Measurements from ENCODE around the gene PDE6G.
A peak's percentile ranks its signal among the peaks of the same experiment; 100 is the strongest.
"Not testable (repeated sequence)": the region's sequence is repeated elsewhere in the genome, so short reads cannot be mapped to it uniquely, and the experiment has no call there.

Gene PDE6G

DNA sequence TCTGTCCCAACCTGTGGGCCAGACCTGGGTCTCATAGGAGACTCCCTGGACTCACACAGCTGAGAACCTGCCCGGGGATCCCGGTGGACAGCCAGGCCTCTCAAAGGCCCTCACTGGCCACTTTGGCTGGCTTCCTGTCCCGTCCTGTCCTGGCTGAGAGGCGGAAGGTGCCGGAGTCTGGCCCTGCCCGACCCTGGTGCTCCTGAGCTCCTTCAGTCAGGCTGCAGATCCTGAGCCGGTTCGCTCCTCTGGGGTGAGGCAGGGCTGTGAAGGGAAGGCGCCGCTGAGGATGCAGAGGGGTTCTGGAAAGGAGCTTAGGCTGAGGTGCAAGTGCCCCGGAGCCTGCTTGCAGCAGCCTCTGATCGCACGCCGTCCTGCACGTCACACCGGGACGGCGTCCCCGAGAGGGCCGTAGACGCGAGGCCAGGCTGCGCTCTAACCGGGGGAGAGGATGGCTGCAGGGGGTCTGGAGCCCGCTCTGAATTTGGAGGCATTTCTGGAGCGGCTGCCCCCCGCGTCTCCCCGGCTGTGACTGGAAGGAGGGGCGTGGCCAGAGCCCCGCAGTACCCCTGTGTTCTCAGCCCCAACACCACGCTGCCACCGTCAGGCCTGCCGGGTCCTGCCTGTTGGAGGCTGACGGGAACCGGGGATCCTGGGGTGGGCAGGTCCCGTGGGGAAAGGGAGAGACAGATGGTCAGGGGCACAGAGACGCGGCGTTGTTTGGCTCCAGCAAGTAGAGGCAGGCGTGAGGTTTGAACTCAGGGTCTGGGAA lies 31.6 kb upstream of the PDE6G start:
- no peak for DNase-seq (ENCODE audit: low read depth)

GRCh38 chr17:81686614-81687013 lies 30.3 kb upstream of the PDE6G start:
- no peak for DNase-seq (ENCODE audit: low read depth)

GRCh38 chr17:81685108-81685507 lies 28.8 kb upstream of the PDE6G start:
- DNase-seq (ENCODE audit: low read depth): no peak

GRCh38 chr17:81684442-81684911 lies 28.1 kb upstream of the PDE6G start:
- no peak for DNase-seq (ENCODE audit: low read depth)

DNA sequence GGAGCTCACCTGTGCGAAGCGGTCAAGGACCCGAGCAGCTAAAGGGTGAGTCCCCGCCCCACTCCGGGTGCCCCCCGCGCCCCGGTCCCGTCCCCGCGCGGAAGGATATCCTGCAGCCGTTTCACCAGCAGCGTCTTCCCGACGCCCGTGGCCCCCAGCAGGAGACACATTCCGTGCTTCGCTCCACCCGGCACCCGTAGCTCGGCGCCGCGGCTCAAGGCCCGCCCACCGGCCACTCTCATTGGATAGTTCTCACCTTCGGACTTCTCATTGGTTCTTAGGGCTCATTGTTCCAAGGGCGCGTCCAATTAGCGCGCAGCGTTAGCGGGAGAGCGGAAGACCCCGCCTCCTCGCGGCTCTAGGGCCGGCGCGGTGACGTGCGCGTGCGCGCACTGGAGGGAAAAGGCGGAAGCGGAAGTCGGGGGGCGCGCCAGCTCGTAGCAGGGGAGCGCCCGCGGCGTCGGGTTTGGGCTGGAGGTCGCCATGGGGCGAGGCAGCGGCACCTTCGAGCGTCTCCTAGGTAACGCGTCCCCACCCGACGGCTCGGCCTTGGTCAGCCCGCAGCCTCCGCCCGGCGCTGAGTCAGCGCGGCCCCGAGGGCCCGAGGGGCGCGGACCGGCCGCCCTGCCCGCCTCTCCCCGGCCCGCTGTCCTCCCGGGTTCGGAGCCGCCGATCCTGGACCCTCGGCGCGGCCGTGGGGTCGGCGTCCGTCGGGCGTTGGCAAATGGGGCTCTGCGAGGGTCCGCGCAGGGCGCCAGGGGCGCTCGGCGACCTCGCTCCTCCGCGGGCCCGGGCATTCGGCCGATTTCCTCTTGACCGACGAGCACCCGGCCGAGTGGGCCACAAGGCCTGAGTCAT lies 27.5 kb upstream of the PDE6G start, which contains the start of the genes ARL16 and HGS:
TSS of gene ARL16 (minus strand) at position 214 of the 858 bp plus-strand sequence. CDS start at position 170, 44 bp downstream.
TSS of gene HGS (plus strand) at position 428 of the 858 bp plus-strand sequence. CDS start at position 484, 56 bp downstream.
- DNase-seq (ENCODE audit: low read depth): peak; percentile 94

- DNase-seq (ENCODE audit: low read depth): no peak
Observed at GRCh38 chr17:81683208-81683583, 26.9 kb upstream of the PDE6G start.

GRCh38 chr17:81682565-81683207 lies 26.3 kb upstream of the PDE6G start:
- no peak for DNase-seq (ENCODE audit: low read depth)

GRCh38 chr17:81681672-81682071 lies 25.3 kb upstream of the PDE6G start:
- DNase-seq (ENCODE audit: low read depth): no peak

GRCh38 chr17:81680150-81680549 lies 23.8 kb upstream of the PDE6G start:
- DNase-seq (ENCODE audit: low read depth): no peak

DNA sequence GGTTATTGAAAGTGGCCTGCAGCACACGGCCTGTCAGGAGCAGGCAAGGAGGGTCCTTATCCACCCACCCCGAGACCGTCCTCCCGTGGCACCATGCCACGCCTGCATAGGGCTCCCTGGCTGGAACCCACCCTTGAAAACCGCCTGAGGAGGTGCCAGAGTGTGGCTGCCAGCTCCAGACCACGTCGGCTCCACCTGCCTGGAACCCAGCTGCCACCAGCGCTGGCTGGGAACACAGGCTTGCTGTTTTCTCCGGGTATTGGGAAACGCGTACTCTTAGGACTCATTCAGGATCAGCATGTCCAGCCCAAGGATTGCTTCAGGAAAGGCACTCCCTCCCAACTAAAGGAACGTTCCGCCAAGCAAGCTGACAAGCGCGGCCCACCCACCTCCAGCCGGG lies 20.6 kb upstream of the PDE6G start:
- no peak for DNase-seq (ENCODE audit: low read depth)

- DNase-seq (ENCODE audit: low read depth): not testable (repeated sequence)
Observed at GRCh38 chr17:81675515-81676221, 19.3 kb upstream of the PDE6G start.

GRCh38 chr17:81673561-81674258 lies 17.4 kb upstream of the PDE6G start:
- DNase-seq (ENCODE audit: low read depth): no peak

GRCh38 chr17:81672954-81673353 lies 16.6 kb upstream of the PDE6G start:
- DNase-seq (ENCODE audit: low read depth): no peak

GRCh38 chr17:81672504-81672903 lies 16.2 kb upstream of the PDE6G start:
- DNase-seq (ENCODE audit: low read depth): no peak

GRCh38 chr17:81667754-81668153 lies 11.4 kb upstream of the PDE6G start:
- no peak for DNase-seq (ENCODE audit: low read depth)

- peak; percentile 89 for DNase-seq (ENCODE audit: low read depth)
Observed at GRCh38 chr17:81666342-81667191, 10.2 kb upstream of the PDE6G start, which contains the start of the genes CCDC137 and OXLD1. Gene CCDC137, plus strand, starts transcription at chr17:81666737. Its CDS starts 30 bp downstream, at chr17:81666767. Gene OXLD1, minus strand, starts transcription at chr17:81666605. Its CDS starts 28 bp downstream, at chr17:81666577.

GRCh38 chr17:81666092-81666341 lies 9.7 kb upstream of the PDE6G start:
- DNase-seq (ENCODE audit: low read depth): no peak

DNA sequence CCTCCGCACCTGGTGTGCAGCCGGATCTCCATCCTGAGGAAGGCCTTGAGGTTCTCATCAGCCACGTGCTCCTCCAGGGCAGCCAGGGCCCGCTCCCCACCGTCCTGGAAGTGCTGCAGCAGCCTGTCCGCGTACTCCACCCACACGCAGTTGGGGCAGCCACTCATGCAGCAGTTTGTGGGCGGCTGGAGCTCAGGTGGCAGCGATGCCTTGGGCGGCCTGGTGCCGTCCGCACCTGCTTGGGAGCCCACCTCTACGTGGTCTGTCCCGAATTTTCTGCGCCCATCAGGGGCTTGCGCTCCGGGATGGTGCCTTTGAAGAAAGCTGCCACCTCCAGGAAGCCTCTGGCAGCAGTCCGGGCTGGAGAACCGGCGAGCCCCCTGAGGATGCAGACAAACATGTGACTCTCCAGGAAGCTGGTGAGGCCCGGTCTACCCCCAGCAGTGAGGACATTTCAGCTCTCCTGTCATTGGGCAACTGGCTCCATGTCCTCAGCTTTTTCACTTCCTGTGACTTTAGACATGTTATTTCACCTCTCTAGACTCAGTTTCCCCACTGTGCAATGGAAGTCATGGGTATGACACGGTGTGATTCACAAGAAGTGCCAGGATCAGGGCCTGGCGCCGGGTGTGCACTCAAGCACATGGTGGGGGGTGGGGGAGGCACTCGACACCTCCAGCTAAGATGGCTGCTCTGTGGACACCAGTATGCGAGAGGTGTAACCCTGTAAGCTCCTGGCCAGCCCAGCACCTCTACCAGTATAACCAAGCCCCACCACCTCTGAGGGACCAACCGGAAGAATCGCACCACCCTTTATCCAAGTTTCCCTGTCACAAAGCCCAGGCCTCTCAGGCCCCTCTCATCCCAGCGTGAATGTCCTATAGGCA lies 9.1 kb upstream of the PDE6G start:
- no peak for DNase-seq (ENCODE audit: low read depth)

- DNase-seq (ENCODE audit: low read depth): no peak
Observed at GRCh38 chr17:81664051-81664470, 7.7 kb upstream of the PDE6G start.
